ENCODE measurements around the gene NR5A2. TPM values are rescaled to one million over a fixed set of nuclear protein-coding genes. Genes with fewer than 3 reads are reported as not detected.

The NR5A2 gene
- total and polyA plus RNA-seq, 2 experiments from 2014 or later, result 19.8 to 55.5 TPM

- H3K4me3 ChIP-seq, result no peak overlapping the region
- H4K20me1 ChIP-seq (ENCODE audit: insufficient read depth, poor library complexity, severe bottlenecking), result no peaks in the 10 kb centered on the region
- H3K36me3 ChIP-seq (replicated peaks; ENCODE audit: insufficient read depth, low read depth), result no peaks in the 10 kb centered on the region
- H3K27me3 ChIP-seq, result no peaks in the 10 kb centered on the region
- peaks cover 20% of the 10 kb centered on the region for H3K4me1 ChIP-seq (ENCODE audit: insufficient read depth)
- no peak overlapping the region for H3K27ac ChIP-seq
- TF ChIP-seq EZH2 (IDR thresholded peaks at IDR 0.05; ENCODE audit: borderline replicate concordance) (no peak), EZH2phosphoT487 (IDR thresholded peaks at IDR 0.05; ENCODE audit: low read depth, severe bottlenecking, unreplicated experiment) (no peak)
- TF ChIP-seq, protein P1, sequence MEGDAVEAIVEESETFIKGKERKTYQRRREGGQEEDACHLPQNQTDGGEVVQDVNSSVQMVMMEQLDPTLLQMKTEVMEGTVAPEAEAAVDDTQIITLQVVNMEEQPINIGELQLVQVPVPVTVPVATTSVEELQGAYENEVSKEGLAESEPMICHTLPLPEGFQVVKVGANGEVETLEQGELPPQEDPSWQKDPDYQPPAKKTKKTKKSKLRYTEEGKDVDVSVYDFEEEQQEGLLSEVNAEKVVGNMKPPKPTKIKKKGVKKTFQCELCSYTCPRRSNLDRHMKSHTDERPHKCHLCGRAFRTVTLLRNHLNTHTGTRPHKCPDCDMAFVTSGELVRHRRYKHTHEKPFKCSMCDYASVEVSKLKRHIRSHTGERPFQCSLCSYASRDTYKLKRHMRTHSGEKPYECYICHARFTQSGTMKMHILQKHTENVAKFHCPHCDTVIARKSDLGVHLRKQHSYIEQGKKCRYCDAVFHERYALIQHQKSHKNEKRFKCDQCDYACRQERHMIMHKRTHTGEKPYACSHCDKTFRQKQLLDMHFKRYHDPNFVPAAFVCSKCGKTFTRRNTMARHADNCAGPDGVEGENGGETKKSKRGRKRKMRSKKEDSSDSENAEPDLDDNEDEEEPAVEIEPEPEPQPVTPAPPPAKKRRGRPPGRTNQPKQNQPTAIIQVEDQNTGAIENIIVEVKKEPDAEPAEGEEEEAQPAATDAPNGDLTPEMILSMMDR (IDR thresholded peaks at IDR 0.05; ENCODE audit: poor library complexity), result no peak
- H3K9me3 ChIP-seq (ENCODE audit: low read depth), result no peaks in the 10 kb centered on the region
- H3K9me2 ChIP-seq (replicated peaks; ENCODE audit: insufficient read depth), result no peaks in the 10 kb centered on the region
- H2AFZ ChIP-seq, result no peak overlapping the region
- 85% methylated on average over 2 of the region's 2 CpGs for WGBS (ENCODE audit: low lambda C conversion rate, missing lambda C conversion rate)
- no peak for DNase-seq (ENCODE audit: low spot score)
- no peaks in the 10 kb centered on the region for H3K79me2 ChIP-seq
- no peak overlapping the region for H3K4me2 ChIP-seq
Measured at GRCh38 chr1:200133123-200133522, 105.6 kb downstream of the NR5A2 start.

DNA sequence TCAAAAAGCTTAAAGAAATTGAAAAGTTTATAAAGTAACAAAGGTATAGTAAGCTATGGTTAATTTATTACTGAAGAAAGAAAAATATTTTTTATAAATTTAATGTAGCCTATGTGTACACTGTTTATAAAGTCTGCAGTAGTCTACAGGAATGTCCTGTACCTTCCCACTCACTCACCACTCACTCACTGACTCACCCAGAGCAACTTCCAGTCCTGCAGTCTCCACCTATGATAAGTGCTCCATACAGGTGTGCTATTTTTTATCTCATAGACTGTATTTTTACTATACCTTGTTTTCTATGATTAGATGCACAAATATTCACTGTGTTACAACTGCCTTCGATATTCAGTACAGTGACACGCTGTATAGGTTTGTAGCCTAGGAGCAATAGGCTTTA, 106.6 kb downstream of the NR5A2 start:
- 98% methylated on average over 2 of the region's 2 CpGs for WGBS (ENCODE audit: low lambda C conversion rate, missing lambda C conversion rate)
- Histone ChIP-seq H3K27me3 (no peaks in the 10 kb centered on the region), H2AFZ (no peak overlapping the region), H3K4me1 (ENCODE audit: insufficient read depth) (peaks cover 20% of the 10 kb centered on the region), H4K20me1 (ENCODE audit: insufficient read depth, poor library complexity, severe bottlenecking) (no peaks in the 10 kb centered on the region), H3K27ac (no peak overlapping the region), H3K79me2 (no peaks in the 10 kb centered on the region), H3K36me3 (replicated peaks; ENCODE audit: insufficient read depth, low read depth) (no peaks in the 10 kb centered on the region), H3K9me2 (replicated peaks; ENCODE audit: insufficient read depth) (no peaks in the 10 kb centered on the region), H3K4me3 (no peak overlapping the region), H3K4me2 (no peak overlapping the region), H3K9me3 (ENCODE audit: low read depth) (no peaks in the 10 kb centered on the region)
- no peak for DNase-seq (ENCODE audit: low spot score)
- TF ChIP-seq, protein P1 (IDR thresholded peaks at IDR 0.05; ENCODE audit: poor library complexity), result no peak
- TF ChIP-seq EZH2phosphoT487 (IDR thresholded peaks at IDR 0.05; ENCODE audit: low read depth, severe bottlenecking, unreplicated experiment) (no peak), EZH2 (IDR thresholded peaks at IDR 0.05; ENCODE audit: borderline replicate concordance) (no peak)

GRCh38 chr1:200136384-200136783, 108.9 kb downstream of the NR5A2 start:
- TF ChIP-seq EZH2phosphoT487 (IDR thresholded peaks at IDR 0.05; ENCODE audit: low read depth, severe bottlenecking, unreplicated experiment), result no peak
- TF ChIP-seq, protein P1 (IDR thresholded peaks at IDR 0.05; ENCODE audit: poor library complexity), result no peak
- no peak for DNase-seq (ENCODE audit: low spot score)

More at GRCh38 chr1:200136384-200136783, 108.9 kb downstream of the NR5A2 start:
- Histone ChIP-seq H3K4me2 (no peak overlapping the region), H3K27ac (no peak overlapping the region), H3K36me3 (replicated peaks; ENCODE audit: insufficient read depth, low read depth) (no peaks in the 10 kb centered on the region), H4K20me1 (ENCODE audit: insufficient read depth, poor library complexity, severe bottlenecking) (no peaks in the 10 kb centered on the region), H3K79me2 (no peaks in the 10 kb centered on the region), H3K9me2 (replicated peaks; ENCODE audit: insufficient read depth) (no peaks in the 10 kb centered on the region), H3K27me3 (no peaks in the 10 kb centered on the region), H3K4me1 (ENCODE audit: insufficient read depth) (peaks cover under 1% of the 10 kb centered on the region), H3K4me3 (no peak overlapping the region), H2AFZ (no peak overlapping the region), H3K9me3 (ENCODE audit: low read depth) (no peaks in the 10 kb centered on the region)
- WGBS (ENCODE audit: low lambda C conversion rate, missing lambda C conversion rate), result 84% methylated on average over 2 of the region's 2 CpGs

Data from hepatocyte (in vitro differentiated cells).